Karpas-422 (cell line): ENCODE results near the gene SLC4A11. TPM values are rescaled to one million over a fixed set of nuclear protein-coding genes. Genes with fewer than 3 reads are reported as not detected.
A peak's percentile ranks its signal among the peaks of the same experiment; 100 is the strongest.

Experiments
- DNase-seq: peaks from one replicate; pipeline ENCODE4 v3.0.0-alpha.2; 2015
- H2AFZ ChIP-seq: fragments of 200-600 bp; sonication (generic); 2 replicates; pipeline ENCODE4 v1.6.1; 2014; ENCODE audit warnings: antibody characterized with exemption, low read length, mixed read lengths
- H3K27ac ChIP-seq: fragments of 200-600 bp; sonication (generic); 2 replicates; pipeline ENCODE4 v1.5.1; 2014; ENCODE audit warnings: mild to moderate bottlenecking, low read length, moderate library complexity
- H3K27me3 ChIP-seq: fragments of 200-600 bp; sonication (generic); 2 replicates; pipeline ENCODE4 v1.6.1; 2014; ENCODE audit warnings: low read length, mixed read lengths
- H3K36me3 ChIP-seq: fragments of 200-600 bp; sonication (generic); 2 replicates; pipeline ENCODE4 v1.6.1; 2014; ENCODE audit warnings: low read length, mixed read lengths; ENCODE audit not compliant: insufficient read depth
- H3K4me1 ChIP-seq: fragments of 200-600 bp; sonication (generic); 2 replicates; pipeline ENCODE4 v1.6.1; 2014; ENCODE audit warnings: mild to moderate bottlenecking, low read length, mixed read lengths
- H3K4me2 ChIP-seq: fragments of 200-600 bp; sonication (generic); 2 replicates; pipeline ENCODE4 v1.6.1; 2014; ENCODE audit warnings: low read length, low read depth, mild to moderate bottlenecking; ENCODE audit not compliant: poor library complexity, severe bottlenecking
- H3K4me3 ChIP-seq: fragments of 200-600 bp; sonication (generic); 2 replicates; pipeline ENCODE4 v1.5.1; 2014; ENCODE audit warnings: mild to moderate bottlenecking, antibody characterized with exemption, low read length, mixed read lengths
- H3K79me2 ChIP-seq: fragments of 200-600 bp; sonication (generic); 2 replicates; pipeline ENCODE4 v1.6.1; 2014; ENCODE audit warnings: mild to moderate bottlenecking, low read length, mixed read lengths
- H3K9ac ChIP-seq: fragments of 200-600 bp; sonication (generic); 2 replicates; pipeline ENCODE4 v1.6.0; 2014; ENCODE audit warnings: low read length
- H3K9me2 ChIP-seq: fragments of 200-600 bp; sonication (generic), shearing (Covaris generic); replicated peaks from 2 replicates; pipeline ENCODE4 v1.6.0; 2014; ENCODE audit warnings: mild to moderate bottlenecking, low read length, moderate library complexity; ENCODE audit not compliant: insufficient read depth
- H3K9me3 ChIP-seq: fragments of 300-700, 200-600 bp; sonication (generic); 2 replicates; pipeline ENCODE4 v1.6.1; 2014; ENCODE audit warnings: low read length, mixed read lengths
- H4K20me1 ChIP-seq: fragments of 200-600 bp; sonication (generic); 2 replicates; pipeline ENCODE4 v1.6.1; 2014; ENCODE audit warnings: mild to moderate bottlenecking, antibody characterized with exemption, low read length, low read depth; ENCODE audit not compliant: insufficient read depth
- total RNA-seq: library from RNA; depleted of rRNA; stranded (reverse); fragments of >200 nt; shearing (Covaris generic); gene quantifications from 2 replicates; pipeline ENCODE4 v1.2.3, GENCODE V29; 2014; ENCODE audit warnings: low replicate concordance

Gene SLC4A11
- total RNA-seq, 1 experiment from 2014 or later: 0.60 TPM

GRCh38 chr20:3243718-3244358 lies 4.8 kb upstream of the SLC4A11 start:
- no peaks in the 10 kb centered on the region for H3K9me2 ChIP-seq
- H3K4me1 ChIP-seq: peaks cover 11% of the 10 kb centered on the region
- no peaks in the 10 kb centered on the region for H4K20me1 ChIP-seq
- H3K79me2 ChIP-seq: no peaks in the 10 kb centered on the region
- no peaks in the 10 kb centered on the region for H3K27me3 ChIP-seq
- no peak overlapping the region for H3K4me3 ChIP-seq
- H3K36me3 ChIP-seq: no peaks in the 10 kb centered on the region
- no peaks in the 10 kb centered on the region for H3K9me3 ChIP-seq
- H3K27ac ChIP-seq: no peak overlapping the region
- no peak for DNase-seq
- no peak overlapping the region for H2AFZ ChIP-seq
- no peak overlapping the region for H3K4me2 ChIP-seq
- no peak overlapping the region for H3K9ac ChIP-seq

- no peaks in the 10 kb centered on the region for H3K9me2 ChIP-seq
- no peaks in the 10 kb centered on the region for H3K9me3 ChIP-seq
- H4K20me1 ChIP-seq: no peaks in the 10 kb centered on the region
- H2AFZ ChIP-seq: no peak overlapping the region
- H3K9ac ChIP-seq: no peak overlapping the region
- H3K27me3 ChIP-seq: no peaks in the 10 kb centered on the region
- no peak for DNase-seq
- H3K79me2 ChIP-seq: no peaks in the 10 kb centered on the region
- no peak overlapping the region for H3K4me2 ChIP-seq
- H3K4me1 ChIP-seq: peaks cover 14% of the 10 kb centered on the region
- no peaks in the 10 kb centered on the region for H3K36me3 ChIP-seq
- H3K4me3 ChIP-seq: no peak overlapping the region
- no peak overlapping the region for H3K27ac ChIP-seq
Observed at GRCh38 chr20:3242172-3242692, 3.2 kb upstream of the SLC4A11 start.

- Histone ChIP-seq H3K27me3 (no peaks in the 10 kb centered on the region), H3K9ac (no peak overlapping the region), H3K4me2 (no peak overlapping the region), H3K9me2 (no peaks in the 10 kb centered on the region), H2AFZ (no peak overlapping the region), H4K20me1 (no peaks in the 10 kb centered on the region), H3K27ac (no peak overlapping the region), H3K79me2 (no peaks in the 10 kb centered on the region), H3K4me3 (no peak overlapping the region), H3K4me1 (peaks cover 14% of the 10 kb centered on the region), H3K36me3 (no peaks in the 10 kb centered on the region), H3K9me3 (no peaks in the 10 kb centered on the region)
- no peak for DNase-seq
Observed at GRCh38 chr20:3240776-3241363, 1.9 kb upstream of the SLC4A11 start.

DNA sequence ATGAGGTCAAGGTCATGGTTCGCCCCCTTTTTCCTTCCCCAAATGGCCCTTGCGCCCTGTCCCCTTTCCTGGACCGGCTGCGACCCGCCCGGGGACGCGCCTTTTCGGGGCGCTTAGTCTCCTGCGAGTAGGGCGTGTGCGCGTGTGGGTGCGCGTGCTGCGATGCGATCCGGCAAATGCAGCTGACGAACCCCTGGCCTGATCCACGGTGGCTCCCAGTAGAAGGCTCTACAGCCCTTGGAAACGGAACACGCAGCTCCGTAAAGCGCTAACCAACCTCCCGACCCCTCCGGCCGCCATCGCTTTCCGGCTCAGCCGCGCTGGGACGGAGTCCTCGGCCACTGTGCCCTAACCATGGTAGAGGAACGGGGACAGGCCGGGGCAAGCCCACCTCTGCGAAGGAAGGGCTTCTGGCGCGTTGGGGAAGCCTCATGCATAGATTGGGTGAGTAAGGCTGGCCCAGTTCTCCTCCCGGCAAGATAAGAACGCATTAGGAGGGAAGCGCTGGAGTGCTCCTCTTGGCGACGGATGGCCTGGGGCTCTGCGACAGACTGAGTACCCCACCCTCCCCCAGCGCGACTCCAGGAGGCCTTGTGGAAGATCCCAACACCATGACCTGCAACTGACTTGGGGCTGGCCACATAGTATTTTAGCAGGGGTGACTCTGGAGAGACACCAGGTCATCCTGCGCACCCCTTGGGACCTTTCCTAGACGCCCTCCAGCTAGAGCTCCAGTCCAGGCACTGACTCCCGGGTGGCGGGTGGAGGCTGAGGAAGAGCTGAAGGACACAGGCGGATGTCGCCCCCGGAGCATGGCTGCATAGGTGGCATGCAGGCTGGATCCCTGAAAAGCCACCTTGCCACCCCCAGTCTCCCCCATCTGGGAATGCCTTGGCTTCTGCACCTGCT lies 1.1 kb upstream of the SLC4A11 start:
- DNase-seq: no peak
- no peaks in the 10 kb centered on the region for H3K79me2 ChIP-seq
- peak overlapping the region; percentile 85 for H3K4me2 ChIP-seq
- no peaks in the 10 kb centered on the region for H3K9me2 ChIP-seq
- no peak overlapping the region for H3K4me3 ChIP-seq
- H3K27me3 ChIP-seq: no peaks in the 10 kb centered on the region
- no peaks in the 10 kb centered on the region for H3K9me3 ChIP-seq
- no peaks in the 10 kb centered on the region for H4K20me1 ChIP-seq
- H3K27ac ChIP-seq: no peak overlapping the region
- H3K9ac ChIP-seq: no peak overlapping the region
- H3K36me3 ChIP-seq: no peaks in the 10 kb centered on the region
- H3K4me1 ChIP-seq: peaks cover 14% of the 10 kb centered on the region
- no peak overlapping the region for H2AFZ ChIP-seq

GRCh38 chr20:3238616-3239025 lies 369 bp downstream of the SLC4A11 start:
- peak overlapping the region; percentile 72 for H3K4me3 ChIP-seq
- peak overlapping the region; percentile 93 for H2AFZ ChIP-seq
- peak overlapping the region; percentile 64 for H3K9ac ChIP-seq
- no peaks in the 10 kb centered on the region for H4K20me1 ChIP-seq
- H3K27ac ChIP-seq: no peak overlapping the region
- no peaks in the 10 kb centered on the region for H3K9me2 ChIP-seq
- no peaks in the 10 kb centered on the region for H3K79me2 ChIP-seq
- peak overlapping the region; percentile 85 for H3K4me2 ChIP-seq
- DNase-seq: peak; percentile 86
- no peaks in the 10 kb centered on the region for H3K27me3 ChIP-seq
- H3K9me3 ChIP-seq: no peaks in the 10 kb centered on the region
- peaks cover 14% of the 10 kb centered on the region for H3K4me1 ChIP-seq
- H3K36me3 ChIP-seq: no peaks in the 10 kb centered on the region

DNA sequence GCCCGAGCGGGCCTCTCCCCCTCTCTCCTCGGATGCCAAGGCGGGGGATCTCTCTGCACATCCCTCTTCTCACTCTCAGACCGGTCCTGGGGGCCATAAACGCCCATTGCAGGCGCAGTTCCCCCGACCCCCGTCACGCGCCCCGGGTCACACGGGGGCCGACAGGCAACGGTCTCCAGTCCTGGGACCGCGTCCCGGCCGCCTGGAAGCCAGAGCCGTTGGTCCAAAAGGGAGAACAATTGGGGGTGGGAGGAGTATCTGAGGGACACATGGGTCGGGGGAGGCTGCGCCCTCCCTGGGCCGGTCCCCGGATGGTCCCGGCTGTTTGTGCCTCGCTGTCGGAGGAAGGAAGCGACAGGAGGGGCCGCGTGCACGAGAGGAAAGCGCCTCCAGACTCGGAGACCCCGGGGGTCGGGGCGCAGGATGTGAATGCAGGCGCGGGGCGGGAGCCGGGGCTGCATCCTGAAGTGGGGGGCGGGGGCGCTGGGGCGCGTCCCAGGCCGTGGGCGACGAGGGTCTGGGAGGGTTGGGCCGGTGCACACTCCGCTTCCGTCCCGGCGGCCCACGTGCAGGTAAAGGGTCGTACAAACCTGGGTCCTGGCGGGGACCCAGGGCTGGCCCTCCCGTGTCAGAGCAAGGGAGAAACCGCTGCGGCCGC lies 903 bp downstream of the SLC4A11 start:
- no peaks in the 10 kb centered on the region for H3K9me2 ChIP-seq
- no peaks in the 10 kb centered on the region for H3K9me3 ChIP-seq
- H3K4me2 ChIP-seq: peak overlapping the region; percentile 85
- no peaks in the 10 kb centered on the region for H4K20me1 ChIP-seq
- H3K36me3 ChIP-seq: no peaks in the 10 kb centered on the region
- H3K27me3 ChIP-seq: no peaks in the 10 kb centered on the region
- no peaks in the 10 kb centered on the region for H3K79me2 ChIP-seq
- peaks cover 14% of the 10 kb centered on the region for H3K4me1 ChIP-seq
- no peak overlapping the region for H3K27ac ChIP-seq
- no peak for DNase-seq
- peak overlapping the region; percentile 64 for H3K9ac ChIP-seq
- H2AFZ ChIP-seq: peak overlapping the region; percentile 93; the same call in 1 of the 2 replicates
- peak overlapping the region; percentile 72 for H3K4me3 ChIP-seq

DNA sequence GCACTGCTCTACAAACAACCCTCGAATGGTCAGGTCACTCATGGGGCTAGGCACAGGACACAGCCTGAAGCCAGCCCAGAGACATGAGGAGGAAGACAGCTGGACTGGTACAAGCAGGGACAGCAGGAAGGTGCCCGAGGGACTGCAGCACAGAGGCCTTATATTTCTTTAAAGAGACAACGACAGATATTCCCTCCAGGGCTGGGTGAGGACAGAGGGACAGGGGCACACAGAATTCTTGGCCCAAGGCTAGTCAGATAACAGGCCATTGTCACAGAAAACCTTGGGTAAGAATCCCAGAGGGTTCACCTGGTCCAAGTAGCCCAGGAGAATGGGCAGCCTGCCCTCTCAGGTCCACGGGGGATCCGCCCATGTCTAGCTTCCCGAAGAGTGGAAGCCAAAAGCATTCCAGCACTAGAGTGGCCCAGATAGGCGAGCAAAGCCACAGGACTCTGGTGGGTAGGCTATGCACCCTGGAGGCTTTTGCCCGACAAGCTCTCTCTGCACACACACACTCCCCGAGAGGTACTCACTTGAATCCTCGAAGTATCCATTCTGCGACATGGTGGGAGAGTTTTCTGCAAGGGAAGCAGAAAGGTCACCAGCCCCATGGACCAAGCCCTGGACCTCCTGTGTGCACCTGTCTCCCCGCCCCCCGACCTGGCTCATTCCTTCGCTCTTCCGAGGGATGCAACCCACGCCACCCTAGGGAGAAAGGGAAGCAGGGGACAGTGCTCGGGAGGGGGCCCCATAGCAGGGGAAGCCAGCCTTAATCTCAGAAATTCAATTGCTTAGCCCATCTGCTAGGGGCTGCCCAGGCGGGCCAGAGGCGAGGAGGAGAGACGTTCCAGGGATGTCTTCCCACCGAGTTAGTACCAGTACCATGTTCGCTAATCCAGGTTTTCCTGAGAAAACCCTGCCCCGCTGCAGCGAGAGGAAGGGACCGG lies 1.7 kb downstream of the SLC4A11 start:
- no peak for DNase-seq
- Histone ChIP-seq H3K36me3 (no peaks in the 10 kb centered on the region), H3K9me2 (no peaks in the 10 kb centered on the region), H3K9me3 (no peaks in the 10 kb centered on the region), H3K4me1 (peaks cover 14% of the 10 kb centered on the region), H3K27ac (no peak overlapping the region), H4K20me1 (no peaks in the 10 kb centered on the region), H3K4me2 (no peak overlapping the region), H3K27me3 (no peaks in the 10 kb centered on the region), H2AFZ (no peak overlapping the region), H3K9ac (no peak overlapping the region), H3K79me2 (no peaks in the 10 kb centered on the region), H3K4me3 (no peak overlapping the region; the same call in 1 of the 2 replicates)
